Peyer's patch (tissue), 4 donors: ENCODE data around the gene PIEZO2.

Source experiments
- POLR2A ChIP-seq, 2 donors: fragments of 450-650 bp; IDR thresholded peaks; one replicate each; pipeline ENCODE4 v1.5.1; 2017; ENCODE audit warnings: antibody characterized with exemption in 2 of 2, mild to moderate bottlenecking in 2 of 2, moderate library complexity in 2 of 2
- TF ChIP-seq, protein P1 (sequence below), 6 experiments: fragments of 450-650 bp in 4 of 6; fragments of 200-600 bp in 2 of 6; sonication (generic) in 1 of 6; IDR thresholded peaks; one replicate each; pipeline ENCODE4 v1.5.1; 2017 to 2019; ENCODE audit warnings: antibody characterized with exemption in 6 of 6, mild to moderate bottlenecking in 3 of 6, moderate library complexity in 1 of 6

DNA sequence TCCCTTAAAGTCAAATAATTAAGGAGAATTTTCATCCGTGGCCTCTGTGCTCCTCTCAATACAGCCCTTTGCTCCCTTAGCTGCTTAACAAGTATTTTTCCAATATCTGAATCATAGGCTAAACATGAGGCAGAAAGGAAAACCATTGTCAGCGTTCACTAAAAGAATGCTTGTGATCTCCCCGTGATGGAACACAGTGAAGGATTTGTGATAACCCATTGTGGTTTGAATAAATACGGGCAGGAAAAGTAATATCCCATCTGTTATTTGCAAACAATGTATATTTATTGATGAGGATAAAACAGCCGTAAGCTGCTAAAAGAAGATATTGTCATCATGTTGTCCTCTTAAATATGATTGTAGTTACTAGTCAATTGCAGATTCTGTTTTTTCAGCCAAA lies 365.4 kb downstream of the PIEZO2 start:
- no peak for TF ChIP-seq POLR2A (IDR thresholded peaks at IDR 0.05)
- TF ChIP-seq, protein P1, sequence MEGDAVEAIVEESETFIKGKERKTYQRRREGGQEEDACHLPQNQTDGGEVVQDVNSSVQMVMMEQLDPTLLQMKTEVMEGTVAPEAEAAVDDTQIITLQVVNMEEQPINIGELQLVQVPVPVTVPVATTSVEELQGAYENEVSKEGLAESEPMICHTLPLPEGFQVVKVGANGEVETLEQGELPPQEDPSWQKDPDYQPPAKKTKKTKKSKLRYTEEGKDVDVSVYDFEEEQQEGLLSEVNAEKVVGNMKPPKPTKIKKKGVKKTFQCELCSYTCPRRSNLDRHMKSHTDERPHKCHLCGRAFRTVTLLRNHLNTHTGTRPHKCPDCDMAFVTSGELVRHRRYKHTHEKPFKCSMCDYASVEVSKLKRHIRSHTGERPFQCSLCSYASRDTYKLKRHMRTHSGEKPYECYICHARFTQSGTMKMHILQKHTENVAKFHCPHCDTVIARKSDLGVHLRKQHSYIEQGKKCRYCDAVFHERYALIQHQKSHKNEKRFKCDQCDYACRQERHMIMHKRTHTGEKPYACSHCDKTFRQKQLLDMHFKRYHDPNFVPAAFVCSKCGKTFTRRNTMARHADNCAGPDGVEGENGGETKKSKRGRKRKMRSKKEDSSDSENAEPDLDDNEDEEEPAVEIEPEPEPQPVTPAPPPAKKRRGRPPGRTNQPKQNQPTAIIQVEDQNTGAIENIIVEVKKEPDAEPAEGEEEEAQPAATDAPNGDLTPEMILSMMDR (IDR thresholded peaks at IDR 0.05): no peak
